Measurements from ENCODE around the gene CEBPZ.
A peak's percentile ranks its signal among the peaks of the same experiment; 100 is the strongest.

Gene CEBPZ

DNA sequence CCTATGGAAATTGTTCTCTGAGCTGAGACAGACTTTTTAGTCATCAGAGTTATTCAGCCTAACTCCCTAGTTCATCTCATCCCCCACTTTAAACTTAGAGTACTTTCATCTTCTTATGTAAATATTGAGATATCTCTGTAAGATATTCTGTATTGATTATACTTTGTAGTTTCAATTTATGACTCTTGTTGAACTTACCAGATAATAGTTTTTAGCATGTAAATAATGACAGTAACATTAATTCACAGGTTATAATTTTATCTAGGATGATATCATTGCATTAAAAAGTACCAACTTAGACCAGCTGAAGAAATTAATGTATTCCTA is 59.8 kb downstream of the CEBPZ start:
- DNase-seq = no peak

DNA sequence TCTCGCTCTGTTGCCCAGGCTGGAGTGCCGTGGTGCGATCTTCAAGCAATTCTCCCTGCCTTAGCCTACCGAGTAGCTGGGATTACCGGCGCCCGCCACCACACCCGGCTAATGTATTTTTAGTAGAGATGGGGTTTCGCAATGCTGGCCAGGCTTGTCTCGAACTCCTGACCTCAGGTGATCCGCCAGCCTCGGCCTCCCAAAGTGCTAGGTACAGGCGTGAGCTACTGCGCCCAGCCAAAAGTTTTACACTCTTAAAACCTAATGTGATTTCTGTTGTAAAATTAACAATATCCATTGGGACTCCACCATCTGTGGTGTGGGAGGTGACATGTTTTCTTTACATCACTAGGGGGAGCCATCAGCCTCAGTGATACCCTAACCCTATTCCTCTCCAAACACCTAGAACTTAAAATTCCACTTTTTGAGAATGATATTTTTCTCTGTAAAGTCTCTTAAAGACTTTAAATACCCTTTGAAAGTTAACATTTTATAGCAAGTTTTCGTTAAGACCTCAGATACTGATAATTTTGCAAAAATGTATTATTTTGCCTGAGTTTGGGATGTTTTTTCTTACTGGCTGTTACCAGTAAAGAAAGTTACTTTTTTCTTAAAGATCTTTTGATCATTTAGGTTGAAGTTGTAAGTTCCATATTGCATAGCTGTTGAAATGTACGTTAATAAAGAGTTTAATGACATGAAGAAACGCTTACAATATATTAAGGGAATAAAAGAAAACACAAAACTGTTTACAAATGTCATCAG is 63.0 kb downstream of the CEBPZ start:
- DNase-seq = no peak

DNA sequence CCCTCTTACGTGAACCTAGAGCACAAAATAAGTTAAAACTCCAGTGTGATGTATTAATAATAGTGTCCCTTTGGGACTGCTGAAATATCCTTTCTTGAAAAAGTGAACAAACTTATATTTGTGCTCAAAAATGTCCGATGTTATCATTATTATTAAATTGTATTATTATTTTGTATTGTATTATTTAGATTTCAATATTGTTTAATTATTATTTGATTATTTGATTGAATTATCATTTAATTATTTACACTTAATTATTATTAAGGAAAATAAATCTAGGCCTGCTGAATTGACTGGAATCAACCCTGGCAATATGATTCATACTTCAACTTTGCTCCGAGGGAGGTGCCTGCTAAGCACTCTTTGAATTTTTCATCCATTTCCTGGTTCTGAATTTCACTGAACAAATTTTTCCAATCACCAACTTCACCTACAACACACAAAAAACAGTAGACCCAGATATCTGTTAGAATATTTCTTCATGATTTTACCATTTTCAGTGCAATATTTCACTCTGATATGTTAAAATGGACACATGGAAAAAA is 63.7 kb downstream of the CEBPZ start:
- no peak for DNase-seq

DNA sequence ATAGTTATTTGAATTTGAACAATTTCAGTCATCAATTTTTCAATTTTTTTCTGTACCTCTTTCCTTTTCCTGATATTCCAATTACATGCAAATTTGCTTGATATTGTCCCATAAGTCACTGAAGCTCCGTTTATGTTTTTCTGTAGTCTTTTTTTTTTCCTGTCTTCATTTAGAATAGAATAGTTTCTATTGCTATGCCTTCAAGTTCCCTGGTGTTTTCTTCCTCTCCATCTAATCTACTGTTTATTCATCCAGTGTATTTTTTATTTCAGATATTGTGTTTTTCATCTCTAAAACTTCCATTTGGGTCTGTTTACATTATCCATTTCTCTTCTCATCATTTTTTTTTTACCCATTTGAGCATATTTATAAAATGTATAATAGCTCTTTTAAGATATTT is 66.6 kb downstream of the CEBPZ start:
- no peak for DNase-seq

DNA sequence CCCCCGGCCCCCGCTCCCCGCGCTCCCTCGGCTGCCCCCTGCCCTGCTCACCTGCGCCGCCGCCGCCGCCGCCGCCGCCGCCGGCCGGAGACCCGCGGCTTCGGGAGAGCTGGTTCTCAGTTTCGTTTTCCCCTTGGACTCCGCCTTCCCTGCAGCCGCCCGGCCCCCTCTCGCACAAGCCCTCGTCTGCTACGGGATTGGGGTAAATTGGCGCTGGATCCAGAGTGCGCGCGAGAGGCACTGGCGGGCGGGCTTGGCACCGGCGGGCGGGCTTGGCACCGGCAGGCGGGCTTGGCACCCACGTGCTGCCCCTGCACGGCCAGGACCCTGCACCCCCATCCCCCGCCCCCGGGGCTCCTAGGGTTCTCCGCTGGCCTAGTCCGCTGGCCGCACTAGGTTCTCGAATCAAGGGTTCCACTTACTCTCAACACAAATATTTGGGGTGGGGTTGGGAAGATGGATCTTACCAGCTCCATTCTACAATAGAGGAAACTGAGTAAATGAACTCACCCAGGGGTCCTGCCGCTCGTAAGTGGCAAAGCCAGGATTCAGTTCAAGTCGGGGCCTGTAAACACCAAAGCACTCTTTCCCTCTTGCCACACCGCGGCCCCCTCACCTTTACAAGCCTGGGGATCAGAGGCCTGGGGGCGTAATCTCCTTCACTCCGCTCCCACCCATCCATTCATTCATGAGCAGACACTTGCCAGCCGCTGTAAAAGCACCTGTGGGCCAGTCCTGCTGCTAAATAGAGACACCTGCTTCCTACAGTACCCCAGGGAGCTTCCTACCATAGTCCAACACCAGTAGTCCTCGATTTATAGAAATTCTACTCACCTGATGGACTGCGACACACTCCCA is 74.3 kb downstream of the CEBPZ start, which contains the start of gene EIF2AK2:
EIF2AK2 (minus strand) TSS at position 124 of the 858 bp plus-strand sequence. CDS start 9,174 bp downstream, outside the sequence.
- DNase-seq = peak; percentile 71

DNA sequence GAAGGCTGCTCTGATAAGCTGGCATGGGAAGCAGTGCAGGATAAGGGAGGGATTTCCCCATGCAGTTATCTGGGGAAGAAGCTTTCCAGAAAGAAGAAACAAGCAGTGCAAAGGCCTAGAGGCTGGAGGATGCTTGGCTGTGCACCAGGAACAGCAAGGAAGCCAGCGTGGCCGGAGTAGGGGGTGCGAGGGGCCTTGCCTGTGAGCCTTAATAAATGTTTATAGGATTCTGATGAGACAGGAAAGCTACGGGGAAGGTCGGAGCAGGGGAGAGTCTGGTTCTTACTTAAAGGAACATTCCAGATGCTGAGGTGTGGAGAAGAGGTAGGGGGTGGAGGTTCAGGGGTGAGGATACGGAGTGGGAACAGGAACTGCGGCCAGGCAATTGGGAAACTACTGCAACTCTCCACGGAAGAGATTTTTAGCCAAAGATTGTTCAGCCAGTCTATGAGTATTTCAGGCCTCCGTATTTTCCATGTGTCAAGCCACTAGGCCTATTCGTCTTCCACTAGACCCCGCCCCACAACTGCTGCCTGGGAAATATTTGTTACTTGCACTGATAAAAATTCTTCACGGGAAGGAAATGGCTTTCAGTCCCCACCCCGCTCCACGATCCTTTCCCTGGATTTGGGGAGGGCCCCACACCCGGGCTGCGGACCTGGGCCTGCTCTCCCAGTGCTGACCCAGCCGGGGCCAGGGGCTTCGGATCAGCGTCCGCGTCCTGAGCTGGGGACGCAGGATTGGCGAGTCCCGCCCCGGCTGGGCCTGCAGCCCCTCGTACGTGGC is 75.1 kb downstream of the CEBPZ start:
- peak; percentile 46 for DNase-seq

DNA sequence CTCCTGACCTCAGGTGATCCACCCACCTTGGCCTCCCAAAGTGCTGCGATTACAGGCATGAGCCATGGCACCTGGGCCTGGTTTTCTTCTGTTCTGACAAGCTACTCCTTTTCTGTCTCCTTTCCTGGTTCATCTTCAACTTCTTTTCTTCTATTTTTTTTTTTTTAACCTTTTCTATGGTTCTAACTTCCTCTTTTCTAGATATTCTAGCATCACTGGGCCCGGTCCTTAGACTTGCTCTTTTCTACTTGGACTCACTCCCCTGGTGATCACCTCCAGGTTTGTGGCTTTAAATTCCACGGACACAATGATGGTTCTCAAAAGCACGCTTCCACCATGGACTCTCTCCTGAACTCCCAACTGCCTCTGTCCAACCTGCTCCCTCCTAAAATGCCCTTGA is 76.6 kb downstream of the CEBPZ start:
- DNase-seq = no peak

DNA sequence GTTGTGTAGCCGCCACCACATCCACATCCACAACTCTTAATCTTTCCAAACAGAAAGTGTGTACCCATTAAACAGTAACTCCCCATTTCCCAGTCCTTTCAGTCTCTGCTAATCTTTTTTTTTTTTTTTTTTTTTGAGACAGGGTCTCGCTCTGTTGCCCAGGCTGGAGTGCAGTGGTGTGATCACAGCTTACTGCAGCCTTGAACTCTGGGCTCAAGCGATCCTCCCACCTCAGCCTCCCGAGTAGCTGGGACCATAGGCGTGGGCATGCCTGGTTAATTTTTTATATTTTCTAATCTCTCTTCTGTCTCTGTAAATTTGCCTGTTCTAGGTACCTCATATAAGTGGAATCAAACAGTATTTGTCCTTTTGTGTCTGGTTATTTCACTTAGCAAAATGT is 78.2 kb downstream of the CEBPZ start:
- no peak for DNase-seq
